ENCODE measurements around the gene CKMT2.

Gene CKMT2

GRCh38 chr5:81300921-81301270 lies 67.8 kb downstream of the CKMT2 start:
- no peaks in the 10 kb centered on the region for H3K9me3 Mint-ChIP-seq
- H3K27ac Mint-ChIP-seq: peak overlapping the region; percentile 93
- no peak for DNase-seq (ENCODE audit: low spot score in 2 of 2)
- peak overlapping the region; percentile 88 for H3K4me3 Mint-ChIP-seq
- ATAC-seq: no peak
- peaks cover 21% of the 10 kb centered on the region for H3K36me3 Mint-ChIP-seq
- peaks cover 61% of the 10 kb centered on the region for H3K4me1 Mint-ChIP-seq

- peaks cover 21% of the 10 kb centered on the region for H3K36me3 Mint-ChIP-seq
- ATAC-seq (peak; percentile 95), DNase-seq (ENCODE audit: low spot score in 2 of 2) (peak; percentile 83 to 93)
- peak within 1 kb of the TSS; percentile 93 for H3K27ac Mint-ChIP-seq
- peak within 1 kb of the TSS; percentile 88 for H3K4me3 Mint-ChIP-seq
- H3K9me3 Mint-ChIP-seq: no peaks in the 10 kb centered on the region
- H3K4me1 Mint-ChIP-seq: peaks cover 61% of the 10 kb centered on the region
These were observed 68.3 kb downstream of the CKMT2 start, which contains the start of gene ZCCHC9 for GRCh38 chr5:81301271-81302015. TSS of gene ZCCHC9 (plus strand) at chr5:81301587. CDS start at chr5:81304758, 3,171 bp downstream.

- Mint-ChIP-seq H3K4me1 (peaks cover 50% of the 10 kb centered on the region), H3K36me3 (peaks cover 21% of the 10 kb centered on the region), H3K9me3 (no peaks in the 10 kb centered on the region), H3K4me3 (peak overlapping the region; percentile 88), H3K27ac (peak overlapping the region; percentile 93)
- ATAC-seq: no peak
- no peak for DNase-seq (ENCODE audit: low spot score in 2 of 2)
These were observed 69.5 kb downstream of the CKMT2 start for GRCh38 chr5:81302596-81302995.

GRCh38 chr5:81303563-81303962 lies 70.4 kb downstream of the CKMT2 start:
- Mint-ChIP-seq H3K9me3 (no peaks in the 10 kb centered on the region), H3K27ac (no peak overlapping the region), H3K4me1 (peaks cover 45% of the 10 kb centered on the region), H3K4me3 (peak overlapping the region; percentile 88), H3K36me3 (peaks cover 31% of the 10 kb centered on the region)
- ATAC-seq (no peak), DNase-seq (ENCODE audit: low spot score in 2 of 2) (no peak)

- DNase-seq (ENCODE audit: low spot score in 2 of 2): no peak
- H3K27ac Mint-ChIP-seq: no peak overlapping the region
- H3K9me3 Mint-ChIP-seq: no peaks in the 10 kb centered on the region
- ATAC-seq: peak; percentile 82
- H3K4me3 Mint-ChIP-seq: no peak overlapping the region
- H3K4me1 Mint-ChIP-seq: peaks cover 26% of the 10 kb centered on the region
- peaks cover 51% of the 10 kb centered on the region for H3K36me3 Mint-ChIP-seq
These were observed 72.7 kb downstream of the CKMT2 start for GRCh38 chr5:81305785-81306184.

- Mint-ChIP-seq H3K36me3 (peaks cover 72% of the 10 kb centered on the region), H3K27ac (no peak overlapping the region), H3K9me3 (no peaks in the 10 kb centered on the region), H3K4me3 (no peak overlapping the region), H3K4me1 (peaks cover 13% of the 10 kb centered on the region)
- no peak for ATAC-seq
- DNase-seq (ENCODE audit: low spot score in 2 of 2): no peak
These were observed 75.7 kb downstream of the CKMT2 start for GRCh38 chr5:81308836-81309235.

GRCh38 chr5:81310402-81311063 lies 77.4 kb downstream of the CKMT2 start:
- H3K9me3 Mint-ChIP-seq: no peaks in the 10 kb centered on the region
- no peak for DNase-seq (ENCODE audit: low spot score in 2 of 2)
- peak overlapping the region; percentile 4 for H3K27ac Mint-ChIP-seq
- H3K4me3 Mint-ChIP-seq: no peak overlapping the region
- peaks cover 80% of the 10 kb centered on the region for H3K36me3 Mint-ChIP-seq
- no peak for ATAC-seq
- peaks cover 4% of the 10 kb centered on the region for H3K4me1 Mint-ChIP-seq

- Mint-ChIP-seq H3K27ac (no peak overlapping the region), H3K36me3 (peaks cover 68% of the 10 kb centered on the region), H3K4me1 (no peaks in the 10 kb centered on the region), H3K9me3 (no peaks in the 10 kb centered on the region), H3K4me3 (no peak overlapping the region)
- DNase-seq (ENCODE audit: low spot score in 2 of 2) (no peak), ATAC-seq (no peak)
These were observed 80.2 kb downstream of the CKMT2 start for GRCh38 chr5:81313278-81313677.

GRCh38 chr5:81313686-81314085 lies 80.6 kb downstream of the CKMT2 start:
- no peak overlapping the region for H3K27ac Mint-ChIP-seq

GRCh38 chr5:81314581-81314980 lies 81.5 kb downstream of the CKMT2 start:
- no peak overlapping the region for H3K27ac Mint-ChIP-seq
- no peaks in the 10 kb centered on the region for H3K4me1 Mint-ChIP-seq
- H3K36me3 Mint-ChIP-seq: peaks cover 57% of the 10 kb centered on the region
- H3K9me3 Mint-ChIP-seq: no peaks in the 10 kb centered on the region
- no peak for DNase-seq (ENCODE audit: low spot score in 2 of 2)
- H3K4me3 Mint-ChIP-seq: no peak overlapping the region
- ATAC-seq: no peak

More at GRCh38 chr5:81313686-81314085, 80.6 kb downstream of the CKMT2 start:
- ATAC-seq (no peak), DNase-seq (ENCODE audit: low spot score in 2 of 2) (no peak)
- Mint-ChIP-seq H3K4me1 (no peaks in the 10 kb centered on the region), H3K9me3 (no peaks in the 10 kb centered on the region), H3K4me3 (no peak overlapping the region), H3K36me3 (peaks cover 66% of the 10 kb centered on the region)

- no peak overlapping the region for H3K27ac Mint-ChIP-seq
- ATAC-seq: no peak
- H3K9me3 Mint-ChIP-seq: no peaks in the 10 kb centered on the region
- H3K4me1 Mint-ChIP-seq: no peaks in the 10 kb centered on the region
- H3K36me3 Mint-ChIP-seq: peaks cover 50% of the 10 kb centered on the region
- no peak overlapping the region for H3K4me3 Mint-ChIP-seq
- no peak for DNase-seq (ENCODE audit: low spot score in 2 of 2)
These were observed 82.2 kb downstream of the CKMT2 start for GRCh38 chr5:81315336-81315735.

- Mint-ChIP-seq H3K27ac (no peak overlapping the region), H3K9me3 (no peaks in the 10 kb centered on the region), H3K4me1 (no peaks in the 10 kb centered on the region), H3K4me3 (no peak overlapping the region), H3K36me3 (peaks cover 45% of the 10 kb centered on the region)
- ATAC-seq (no peak), DNase-seq (ENCODE audit: low spot score in 2 of 2) (no peak)
These were observed 82.7 kb downstream of the CKMT2 start for GRCh38 chr5:81315830-81316229.

Data from stimulated activated effector memory CD8-positive, alpha-beta T cell treated with anti-CD3 and anti-CD28 coated beads, Interleukin-12 subunit alpha, Interleukin-12 subunit beta, amount 100 ng/mL, for 72 hours (primary cell).